Measurements from ENCODE around the gene SRP68. TPM values are rescaled to one million over a fixed set of nuclear protein-coding genes. Genes with fewer than 3 reads are reported as not detected.

Gene SRP68
- total RNA-seq, 1 donor from 2014 or later = 45.7 TPM

DNA sequence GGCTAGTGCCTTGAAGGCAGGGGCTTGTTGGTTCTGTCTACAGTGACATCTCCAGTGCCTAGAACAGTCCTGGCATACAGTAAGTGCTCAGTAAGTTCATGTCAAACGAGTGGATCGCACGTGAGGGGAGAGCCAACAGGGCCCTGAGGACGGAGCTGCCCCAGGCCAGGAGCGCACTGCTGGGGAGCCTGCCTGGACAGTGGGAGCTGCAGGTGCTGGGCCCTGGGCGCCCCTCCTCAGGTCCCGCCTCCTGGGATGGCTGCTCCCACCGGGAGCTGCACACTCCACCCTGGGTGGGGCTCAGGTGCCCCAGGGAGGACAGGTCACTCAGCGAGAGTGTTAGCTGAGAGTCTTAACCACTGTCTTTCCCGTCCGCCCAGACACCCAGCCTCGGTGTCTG is 47.0 kb downstream of the SRP68 start:
- TF ChIP-seq, protein P1, sequence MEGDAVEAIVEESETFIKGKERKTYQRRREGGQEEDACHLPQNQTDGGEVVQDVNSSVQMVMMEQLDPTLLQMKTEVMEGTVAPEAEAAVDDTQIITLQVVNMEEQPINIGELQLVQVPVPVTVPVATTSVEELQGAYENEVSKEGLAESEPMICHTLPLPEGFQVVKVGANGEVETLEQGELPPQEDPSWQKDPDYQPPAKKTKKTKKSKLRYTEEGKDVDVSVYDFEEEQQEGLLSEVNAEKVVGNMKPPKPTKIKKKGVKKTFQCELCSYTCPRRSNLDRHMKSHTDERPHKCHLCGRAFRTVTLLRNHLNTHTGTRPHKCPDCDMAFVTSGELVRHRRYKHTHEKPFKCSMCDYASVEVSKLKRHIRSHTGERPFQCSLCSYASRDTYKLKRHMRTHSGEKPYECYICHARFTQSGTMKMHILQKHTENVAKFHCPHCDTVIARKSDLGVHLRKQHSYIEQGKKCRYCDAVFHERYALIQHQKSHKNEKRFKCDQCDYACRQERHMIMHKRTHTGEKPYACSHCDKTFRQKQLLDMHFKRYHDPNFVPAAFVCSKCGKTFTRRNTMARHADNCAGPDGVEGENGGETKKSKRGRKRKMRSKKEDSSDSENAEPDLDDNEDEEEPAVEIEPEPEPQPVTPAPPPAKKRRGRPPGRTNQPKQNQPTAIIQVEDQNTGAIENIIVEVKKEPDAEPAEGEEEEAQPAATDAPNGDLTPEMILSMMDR (IDR thresholded peaks at IDR 0.05; ENCODE audit: insufficient read depth, low read length, poor library complexity, severe bottlenecking) = no peak
- DNase-seq (ENCODE audit: low read depth) = no peak
- Histone ChIP-seq H3K27me3 (ENCODE audit: control insufficient read depth, insufficient read depth, low read length) (no peaks in the 10 kb centered on the region), H3K36me3 (ENCODE audit: control insufficient read depth, insufficient read depth, low read length) (no peaks in the 10 kb centered on the region), H3K4me3 (ENCODE audit: low read depth, low read length) (no peak overlapping the region)

DNA sequence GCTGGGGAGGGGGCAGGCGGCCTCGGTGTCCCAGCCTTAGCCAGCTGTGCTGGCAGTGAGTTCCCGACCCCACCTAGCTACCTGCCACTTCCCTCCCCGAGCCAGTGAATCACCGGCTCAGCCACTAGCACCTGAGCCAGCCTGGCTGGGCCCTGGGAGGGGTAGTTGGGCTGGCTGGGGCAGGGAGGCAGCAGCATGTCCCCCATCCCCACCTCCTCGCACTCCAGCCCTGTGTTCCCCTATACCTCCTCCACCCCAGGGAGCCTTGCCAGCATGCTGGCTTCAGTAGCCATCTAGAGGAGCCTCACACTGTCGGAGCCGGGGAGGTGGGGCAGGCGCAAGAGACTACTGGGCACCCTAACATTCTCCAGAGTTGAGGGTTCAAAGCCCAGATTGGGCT is 48.0 kb downstream of the SRP68 start:
- Histone ChIP-seq H3K4me3 (ENCODE audit: low read depth, low read length) (no peak overlapping the region), H3K27me3 (ENCODE audit: control insufficient read depth, insufficient read depth, low read length) (no peaks in the 10 kb centered on the region), H3K36me3 (ENCODE audit: control insufficient read depth, insufficient read depth, low read length) (no peaks in the 10 kb centered on the region)
- no peak for DNase-seq (ENCODE audit: low read depth)
- TF ChIP-seq, protein P1 (IDR thresholded peaks at IDR 0.05; ENCODE audit: insufficient read depth, low read length, poor library complexity, severe bottlenecking) = no peak

DNA sequence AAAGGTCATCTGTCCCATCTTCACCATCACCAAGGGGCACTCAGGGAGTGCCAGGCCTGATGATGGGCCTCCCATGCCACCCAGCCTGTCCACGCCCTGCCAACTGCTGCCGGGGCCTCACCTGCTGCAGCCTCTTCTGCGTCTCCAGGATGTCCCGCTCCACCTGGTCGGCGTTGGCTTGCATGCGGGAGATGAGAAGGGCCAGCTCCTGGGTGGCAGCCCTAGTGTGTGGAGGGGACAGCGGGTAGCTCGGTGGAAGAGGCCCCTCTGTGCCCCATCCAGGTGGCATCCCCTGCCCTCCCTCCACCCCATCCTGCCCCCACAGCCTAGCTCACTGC is 48.4 kb downstream of the SRP68 start:
- Histone ChIP-seq H3K27me3 (ENCODE audit: control insufficient read depth, insufficient read depth, low read length) (no peaks in the 10 kb centered on the region), H3K36me3 (ENCODE audit: control insufficient read depth, insufficient read depth, low read length) (no peaks in the 10 kb centered on the region), H3K4me3 (ENCODE audit: low read depth, low read length) (no peak overlapping the region)
- no peak for DNase-seq (ENCODE audit: low read depth)
- TF ChIP-seq, protein P1 (IDR thresholded peaks at IDR 0.05; ENCODE audit: insufficient read depth, low read length, poor library complexity, severe bottlenecking) = no peak

DNA sequence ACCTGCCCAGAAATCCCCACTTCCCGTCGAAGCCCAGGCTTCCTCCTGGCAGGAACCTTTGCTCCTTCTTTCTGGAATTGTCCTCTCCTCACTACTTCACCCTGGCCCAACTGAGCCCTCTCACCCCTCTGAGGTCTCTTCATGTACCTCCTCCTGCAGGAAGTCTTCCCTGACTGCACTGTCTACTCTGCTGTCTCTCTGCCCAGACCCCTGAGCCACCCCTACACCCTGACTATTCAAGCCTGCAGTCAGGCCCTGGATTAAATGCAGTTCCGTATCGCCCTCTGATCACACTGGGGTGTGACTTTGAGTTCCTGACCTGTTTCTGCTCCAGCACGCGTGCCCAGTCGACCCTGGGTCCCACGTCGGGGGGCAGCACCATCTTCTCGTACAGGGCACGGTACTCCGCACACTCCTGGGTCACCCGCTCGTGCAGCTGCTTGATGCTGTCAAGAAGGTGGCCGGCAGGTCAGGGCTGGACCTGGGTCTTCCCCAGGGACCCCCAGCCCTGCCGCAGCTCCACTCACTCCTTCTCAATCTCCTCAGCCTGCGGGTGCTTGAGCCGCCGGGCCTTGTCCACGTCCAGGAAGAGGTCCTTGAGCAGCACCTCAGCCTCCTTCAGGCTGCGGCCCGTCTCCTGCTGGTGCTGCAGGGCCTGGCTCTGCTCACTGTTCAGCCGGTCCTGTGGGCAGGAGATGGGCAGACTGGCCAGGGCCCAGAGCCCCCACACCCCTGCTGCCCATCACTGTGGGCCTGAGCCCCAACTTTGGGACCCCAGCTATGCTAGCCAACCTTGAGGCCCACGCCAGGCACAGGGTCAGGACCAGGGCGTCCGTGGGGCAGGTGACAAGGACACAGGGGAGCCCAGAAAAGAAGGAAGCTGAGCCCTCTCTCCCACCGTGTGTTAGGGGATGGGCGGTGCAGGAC is 49.1 kb downstream of the SRP68 start:
- no peak overlapping the region for H3K4me3 ChIP-seq (ENCODE audit: low read depth, low read length)
- DNase-seq (ENCODE audit: low read depth) = no peak
- TF ChIP-seq, protein P1 (IDR thresholded peaks at IDR 0.05; ENCODE audit: insufficient read depth, low read length, poor library complexity, severe bottlenecking) = no peak
- no peaks in the 10 kb centered on the region for H3K36me3 ChIP-seq (ENCODE audit: control insufficient read depth, insufficient read depth, low read length)
- H3K27me3 ChIP-seq (ENCODE audit: control insufficient read depth, insufficient read depth, low read length) = no peaks in the 10 kb centered on the region

DNA sequence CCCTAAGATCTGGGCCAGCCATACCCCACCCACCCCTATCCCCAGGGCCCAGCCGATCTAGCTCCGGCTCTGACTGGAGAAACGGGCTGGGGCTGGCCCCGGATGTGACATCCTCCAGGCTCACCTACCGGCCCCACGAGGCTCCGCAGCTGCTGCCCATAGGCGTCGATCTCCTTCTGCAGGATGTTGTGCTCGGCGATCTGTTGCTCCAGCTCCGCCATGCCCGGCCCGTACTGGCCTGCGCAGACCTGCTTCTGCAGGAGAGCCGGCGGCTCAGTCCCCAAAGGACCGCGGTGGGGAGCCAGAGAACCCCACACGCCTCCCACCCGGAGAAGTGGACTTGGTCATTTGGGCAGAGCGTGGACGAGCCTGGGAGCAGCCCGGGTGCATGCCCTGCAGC is 50.0 kb downstream of the SRP68 start:
- H3K36me3 ChIP-seq (ENCODE audit: control insufficient read depth, insufficient read depth, low read length) = peaks cover 1% of the 10 kb centered on the region
- DNase-seq (ENCODE audit: low read depth) = no peak
- TF ChIP-seq, protein P1 (IDR thresholded peaks at IDR 0.05; ENCODE audit: insufficient read depth, low read length, poor library complexity, severe bottlenecking) = no peak

More for the DNA sequence above, 50.0 kb downstream of the SRP68 start:
- no peak overlapping the region for H3K4me3 ChIP-seq (ENCODE audit: low read depth, low read length)
- H3K27me3 ChIP-seq (ENCODE audit: control insufficient read depth, insufficient read depth, low read length) = no peaks in the 10 kb centered on the region

All from kidney epithelial cell (primary cell).